GM06990 (cell line): ENCODE results near the gene PLXNB1.

Experiments
- DNase-seq: peaks from one replicate; pipeline ENCODE4 v3.0.0-alpha.2; 2011; ENCODE audit not compliant: insufficient read length; ENCODE audit errors: extremely low read depth
- H3K27me3 ChIP-seq: replicated peaks from 2 replicates; pipeline ENCODE4 v1.6.0; 2011; ENCODE audit warnings: low read length; ENCODE audit not compliant: control insufficient read depth, insufficient read depth
- H3K36me3 ChIP-seq: 2 replicates; pipeline ENCODE4 v1.5.1; 2011; ENCODE audit warnings: low read length; ENCODE audit not compliant: control insufficient read depth, insufficient read depth
- H3K4me3 ChIP-seq: replicated peaks from 2 replicates; pipeline ENCODE4 v1.5.1; 2011; ENCODE audit warnings: low read depth, mild to moderate bottlenecking, control low read depth, low read length
- TF ChIP-seq, protein P1 (sequence below): IDR thresholded peaks from 2 replicates; pipeline ENCODE4 v1.5.1; 2011; ENCODE audit warnings: low read length, control low read depth, mild to moderate bottlenecking, inconsistent platforms; ENCODE audit not compliant: insufficient read depth, poor library complexity, severe bottlenecking

The PLXNB1 gene

GRCh38 chr3:48372862-48373435 is 56.9 kb downstream of the PLXNB1 start:
- DNase-seq, result no peak
- Histone ChIP-seq H3K27me3 (no peaks in the 10 kb centered on the region; the same call in 1 of the 2 replicates), H3K36me3 (no peaks in the 10 kb centered on the region), H3K4me3 (no peak overlapping the region)
- TF ChIP-seq, protein P1, sequence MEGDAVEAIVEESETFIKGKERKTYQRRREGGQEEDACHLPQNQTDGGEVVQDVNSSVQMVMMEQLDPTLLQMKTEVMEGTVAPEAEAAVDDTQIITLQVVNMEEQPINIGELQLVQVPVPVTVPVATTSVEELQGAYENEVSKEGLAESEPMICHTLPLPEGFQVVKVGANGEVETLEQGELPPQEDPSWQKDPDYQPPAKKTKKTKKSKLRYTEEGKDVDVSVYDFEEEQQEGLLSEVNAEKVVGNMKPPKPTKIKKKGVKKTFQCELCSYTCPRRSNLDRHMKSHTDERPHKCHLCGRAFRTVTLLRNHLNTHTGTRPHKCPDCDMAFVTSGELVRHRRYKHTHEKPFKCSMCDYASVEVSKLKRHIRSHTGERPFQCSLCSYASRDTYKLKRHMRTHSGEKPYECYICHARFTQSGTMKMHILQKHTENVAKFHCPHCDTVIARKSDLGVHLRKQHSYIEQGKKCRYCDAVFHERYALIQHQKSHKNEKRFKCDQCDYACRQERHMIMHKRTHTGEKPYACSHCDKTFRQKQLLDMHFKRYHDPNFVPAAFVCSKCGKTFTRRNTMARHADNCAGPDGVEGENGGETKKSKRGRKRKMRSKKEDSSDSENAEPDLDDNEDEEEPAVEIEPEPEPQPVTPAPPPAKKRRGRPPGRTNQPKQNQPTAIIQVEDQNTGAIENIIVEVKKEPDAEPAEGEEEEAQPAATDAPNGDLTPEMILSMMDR, result no peak

DNA sequence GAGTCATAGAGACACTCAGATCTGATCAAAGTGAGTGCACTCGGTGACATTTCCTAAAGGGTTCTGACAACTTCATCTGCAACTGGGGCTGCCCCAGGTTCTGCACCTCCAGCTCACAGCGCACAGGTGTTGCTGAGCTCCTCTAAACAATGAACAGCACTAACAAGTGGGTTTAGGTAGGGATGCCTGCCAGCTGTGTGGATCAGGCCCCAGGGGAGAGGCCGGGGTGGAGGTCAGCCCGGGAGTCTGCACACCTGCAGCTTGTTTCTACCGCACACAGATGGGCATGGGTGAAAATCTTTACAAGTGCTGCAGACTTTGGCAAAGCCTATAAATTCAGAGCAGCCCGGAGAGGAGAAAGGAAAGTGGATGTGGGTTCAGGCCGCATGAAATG is 57.5 kb downstream of the PLXNB1 start:
- TF ChIP-seq, protein P1, result no peak
- Histone ChIP-seq H3K27me3 (no peaks in the 10 kb centered on the region; the same call in 1 of the 2 replicates), H3K4me3 (no peak overlapping the region), H3K36me3 (no peaks in the 10 kb centered on the region)
- no peak for DNase-seq

DNA sequence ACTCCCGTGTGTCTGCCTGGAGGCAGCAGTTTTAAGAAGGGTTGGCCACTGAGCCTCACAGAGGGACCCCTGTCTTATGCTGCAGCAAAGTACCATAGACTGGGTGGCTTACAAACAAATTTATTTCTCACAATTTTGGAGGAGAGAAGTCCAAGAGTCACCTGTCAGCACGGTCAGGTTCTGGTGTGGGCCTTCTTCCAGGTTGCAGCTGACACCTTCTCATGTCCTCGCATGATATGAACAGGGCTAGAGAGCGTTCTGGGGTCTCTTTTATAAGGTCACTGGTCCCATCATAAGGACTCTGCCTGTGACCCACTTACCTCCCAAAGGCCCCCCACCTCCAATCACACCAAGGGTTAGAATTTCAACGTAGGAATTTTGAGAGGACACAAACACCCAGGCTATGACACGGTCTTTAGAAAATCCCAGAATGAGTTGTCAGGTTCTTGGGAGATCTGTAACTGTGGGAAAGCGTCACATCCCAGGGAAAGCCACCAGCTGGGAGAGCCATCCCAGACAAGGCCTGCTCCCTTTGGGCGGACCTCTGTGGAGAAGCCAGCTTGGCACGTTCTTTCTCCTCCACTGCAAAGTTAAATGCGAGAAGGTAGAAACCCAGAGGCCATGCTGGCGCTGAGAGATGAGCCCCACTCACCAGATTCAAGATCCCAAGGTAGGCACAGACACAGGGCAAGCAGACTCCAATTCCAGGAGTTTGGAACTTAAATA is 58.1 kb downstream of the PLXNB1 start, which contains the start of gene FBXW12:
Gene FBXW12 (plus strand): TSS at position 569 of the 726 bp plus-strand sequence. CDS start 549 bp downstream, outside the sequence.
- H3K4me3 ChIP-seq, result no peak within 1 kb of the TSS
- no peaks in the 10 kb centered on the region; the same call in 1 of the 2 replicates for H3K27me3 ChIP-seq
- no peaks in the 10 kb centered on the region for H3K36me3 ChIP-seq
- no peak for DNase-seq
- TF ChIP-seq, protein P1, result no peak

DNA sequence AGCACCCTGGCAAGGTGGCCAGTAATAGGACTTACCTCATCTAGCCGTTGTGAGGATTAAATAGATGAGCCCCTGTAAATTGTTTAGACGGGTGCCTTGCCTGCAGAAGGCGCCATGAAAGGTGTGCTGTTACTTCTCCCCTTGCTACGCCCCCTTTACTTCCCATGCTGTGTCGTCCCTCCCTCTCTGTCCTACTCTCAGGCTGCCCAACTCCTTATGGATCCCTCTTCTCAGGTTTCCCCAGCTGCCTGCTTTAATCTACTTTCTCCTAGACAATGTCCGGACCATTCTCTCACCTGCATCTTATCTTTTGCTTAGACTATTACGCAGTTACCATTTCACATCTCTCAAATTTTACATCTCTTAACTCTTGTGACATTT is 59.6 kb downstream of the PLXNB1 start:
- Histone ChIP-seq H3K4me3 (no peak overlapping the region), H3K36me3 (no peaks in the 10 kb centered on the region), H3K27me3 (no peaks in the 10 kb centered on the region; the same call in 1 of the 2 replicates)
- TF ChIP-seq, protein P1, result no peak
- DNase-seq, result no peak

DNA sequence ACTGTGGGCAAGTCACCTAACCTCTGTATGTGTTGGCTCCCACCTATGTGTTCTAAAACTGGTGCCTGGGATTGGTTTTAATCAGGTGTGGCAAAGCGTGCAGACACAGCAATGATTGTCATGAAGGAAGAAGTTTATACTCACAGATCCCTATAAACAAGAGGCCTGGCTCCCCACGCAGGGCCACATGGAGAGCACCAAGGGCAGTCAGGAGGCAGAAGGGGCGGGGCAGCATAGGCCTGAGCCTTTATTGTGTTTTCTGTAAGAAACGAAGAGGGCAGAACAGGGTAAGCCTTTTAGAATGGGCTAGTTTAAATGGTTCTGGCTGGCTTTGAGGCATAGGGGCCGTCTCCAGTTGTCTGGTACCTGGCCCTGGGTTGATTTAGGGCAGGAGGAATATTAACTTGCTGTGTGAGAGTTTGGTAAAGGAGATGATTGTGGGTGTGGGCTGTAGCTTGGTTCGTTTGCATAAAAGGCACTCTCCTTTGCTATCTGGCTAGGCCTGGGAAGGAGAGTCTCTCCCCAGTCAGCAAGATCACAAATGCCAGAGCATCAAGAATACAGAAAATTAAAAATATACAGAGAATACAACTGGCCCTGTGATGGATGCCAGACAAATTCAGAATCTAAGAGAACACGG is 60.1 kb downstream of the PLXNB1 start:
- no peaks in the 10 kb centered on the region; the same call in 1 of the 2 replicates for H3K27me3 ChIP-seq
- no peak overlapping the region for H3K4me3 ChIP-seq
- no peaks in the 10 kb centered on the region for H3K36me3 ChIP-seq
- TF ChIP-seq, protein P1, result no peak
- DNase-seq, result no peak
